Measurements from ENCODE around the gene ODR4. TPM values are rescaled to one million over a fixed set of nuclear protein-coding genes. Genes with fewer than 3 reads are reported as not detected.

ODR4 gene
- total RNA-seq, 1 experiment from 2014 or later, result 14.5 TPM

- TF ChIP-seq MYBL2 (CRISPR knock-in tag; IDR thresholded peaks at IDR 0.05) (0 out of 2 replicates have a peak, but pooled peaks have one; percentile 4), E2F5 (CRISPR knock-in tag; IDR thresholded peaks at IDR 0.05) (0 out of 2 replicates have a peak, but pooled peaks have one; percentile 30), CBFB (CRISPR knock-in tag; IDR thresholded peaks at IDR 0.05; ENCODE audit: low read depth) (no peak), ZNF232 (CRISPR knock-in tag; IDR thresholded peaks at IDR 0.05) (peak; percentile 31; the same call in 1 of the 2 replicates), CREB1 (CRISPR knock-in tag; IDR thresholded peaks at IDR 0.05) (no peak), ZBTB43 (CRISPR knock-in tag; IDR thresholded peaks at IDR 0.05) (0 out of 2 replicates have a peak, but pooled peaks have one; percentile 15), FOXP1 (CRISPR knock-in tag; IDR thresholded peaks at IDR 0.05; ENCODE audit: borderline replicate concordance) (0 out of 2 replicates have a peak, but pooled peaks have one; percentile 18)
- peak overlapping the region; percentile 97 for H3K4me3 Mint-ChIP-seq
- ChIA-PET POLR2A (interaction anchor here (0.6 to 0.9 kb wide), 4 partner anchors 11 to 32 kb away, joined by 3 to 8 read pairs (median 3); no protein-coding TSS in a partner anchor), CTCF (interaction anchor here (0.5 to 1.6 kb wide), 44 partner anchors 8 to 1449 kb away, joined by 3 to 31 read pairs (median 4); partner anchors contain the start of genes HMCN1, IVNS1ABP and PTGS2)
- peak overlapping the region; percentile 100 for H3K27ac Mint-ChIP-seq
- no peaks in the 10 kb centered on the region; the same call in 1 of the 2 replicates for H3K27me3 Mint-ChIP-seq (ENCODE audit: low read depth)
- H3K4me1 Mint-ChIP-seq, result no peaks in the 10 kb centered on the region; the same call in 1 of the 2 replicates
- no peaks in the 10 kb centered on the region for H3K9me3 Mint-ChIP-seq
- peak; percentile 2; the same call in 1 of the 2 replicates for ATAC-seq
- peaks cover 30% of the 10 kb centered on the region for H3K36me3 Mint-ChIP-seq
- DNase-seq (ENCODE audit: low spot score), result no peak
Observed at GRCh38 chr1:186374303-186375151, 1.1 kb upstream of the ODR4 start.

- no peak for TF ChIP-seq HMGXB4 (CRISPR knock-in tag; IDR thresholded peaks at IDR 0.05)
- TF ChIP-seq ZNF232 (CRISPR knock-in tag; IDR thresholded peaks at IDR 0.05), result 0 out of 2 replicates have a peak, but pooled peaks have one; percentile 2
- Mint-ChIP-seq H3K36me3 (peaks cover 25% of the 10 kb centered on the region), H3K9me3 (no peaks in the 10 kb centered on the region), H3K27me3 (ENCODE audit: low read depth) (no peaks in the 10 kb centered on the region; the same call in 1 of the 2 replicates), H3K27ac (peak overlapping the region; percentile 100), H3K4me1 (no peaks in the 10 kb centered on the region; the same call in 1 of the 2 replicates), H3K4me3 (peak overlapping the region; percentile 97)
- ATAC-seq (peak; percentile 4), DNase-seq (ENCODE audit: low spot score) (no peak)
- POLR2A ChIA-PET, result interaction anchor here (0.9 kb wide), 1 partner anchor 33 kb away, joined by 8 read pairs; no protein-coding TSS in a partner anchor
- CTCF ChIA-PET, result interaction anchor here (0.5 to 1.6 kb wide), 20 partner anchors 8 to 1053 kb away, joined by 3 to 31 read pairs (median 6); partner anchors contain the start of genes HMCN1 and PTGS2
Observed at GRCh38 chr1:186375929-186376319, 286 bp downstream of the ODR4 start.

- no peaks in the 10 kb centered on the region for H3K27me3 Mint-ChIP-seq (ENCODE audit: low read depth)
- ATAC-seq (no peak), DNase-seq (ENCODE audit: low spot score) (no peak)
- ChIA-PET POLR2A (interaction anchor here (2.0 kb wide), 1 partner anchor 12 kb away, joined by 8 read pairs; the partner anchor contains the start of gene TPR), CTCF (interaction anchor here (2.1 kb wide), 1 partner anchor 12 kb away, joined by 14 read pairs; the partner anchor contains the start of genes ODR4 and TPR)
- TF ChIP-seq STAT6 (CRISPR knock-in tag; conservative IDR thresholded peaks at IDR 0.05; ENCODE audit: low read depth) (no peak), FOXP4 (CRISPR knock-in tag; IDR thresholded peaks at IDR 0.05) (no peak), EMX1 (CRISPR knock-in tag; IDR thresholded peaks at IDR 0.05) (no peak), ZBTB43 (CRISPR knock-in tag; IDR thresholded peaks at IDR 0.05) (no peak)
- H3K4me1 Mint-ChIP-seq, result no peaks in the 10 kb centered on the region
- no peak overlapping the region for H3K4me3 Mint-ChIP-seq
- H3K27ac Mint-ChIP-seq, result no peak overlapping the region
- H3K36me3 Mint-ChIP-seq, result peaks cover 27% of the 10 kb centered on the region
- no peaks in the 10 kb centered on the region for H3K9me3 Mint-ChIP-seq
Observed at GRCh38 chr1:186386725-186387383, 11.2 kb downstream of the ODR4 start.
